Measurements from ENCODE around the gene SSH3.
"Not testable (repeated sequence)": the region's sequence is repeated elsewhere in the genome, so short reads cannot be mapped to it uniquely, and the experiment has no call there.

GRCh38 chr11:67260885-67261639, 42.3 kb upstream of the SSH3 start:
- not testable (repeated sequence) for TF ChIP-seq CTCF (IDR thresholded peaks at IDR 0.05); TCF12 (IDR thresholded peaks at IDR 0.05); EP300 (IDR thresholded peaks at IDR 0.05; ENCODE audit: borderline replicate concordance in 1 of 2, low read depth in 1 of 2, low read length in 1 of 2); TAF1 (IDR thresholded peaks at IDR 0.05; ENCODE audit: borderline replicate concordance, low read depth, low read length)
- TF ChIP-seq POLR2AphosphoS5 (IDR thresholded peaks at IDR 0.05; ENCODE audit: low read depth, low read length), result peak; percentile 32; the same call in 1 of the 2 replicates
